Astrocyte (in vitro differentiated cells and primary cell): ENCODE results near the gene GATA2. TPM values are rescaled to one million over a fixed set of nuclear protein-coding genes. Genes with fewer than 3 reads are reported as not detected.

Experiments used
- DNase-seq: peaks from one replicate; pipeline ENCODE4 v3.0.0-alpha.2; 2010; ENCODE audit warnings: low read depth
- FAIRE-seq: peaks from 2 replicates; lab custom pipeline; 2011; peaks lifted over from hg19 to GRCh38; lab: Jason Lieb, UNC
- H2AFZ ChIP-seq: 2 replicates; pipeline ENCODE4 v1.6.0; 2012; ENCODE audit warnings: low read depth, low read length, inconsistent platforms
- H3K27ac ChIP-seq: 2 replicates; pipeline ENCODE4 v1.5.1; 2011; ENCODE audit warnings: low read depth, low read length, inconsistent platforms
- H3K27me3 ChIP-seq: 2 replicates; pipeline ENCODE4 v1.6.0; 2011; ENCODE audit warnings: low read length, inconsistent platforms; ENCODE audit not compliant: insufficient read depth
- H3K36me3 ChIP-seq: 2 replicates; pipeline ENCODE4 v1.5.1; 2011; ENCODE audit warnings: low read length, inconsistent platforms; ENCODE audit not compliant: insufficient read depth
- H3K4me1 ChIP-seq: 2 replicates; pipeline ENCODE4 v1.5.1; 2011; ENCODE audit warnings: low read length, inconsistent platforms; ENCODE audit not compliant: insufficient read depth
- H3K4me2 ChIP-seq: 2 replicates; pipeline ENCODE4 v1.6.0; 2012; ENCODE audit warnings: low read length, inconsistent platforms
- H3K4me3 ChIP-seq: 2 replicates; pipeline ENCODE4 v1.5.1; 2011; ENCODE audit warnings: low read depth, mild to moderate bottlenecking, low read length, inconsistent platforms; ENCODE audit not compliant: insufficient read depth
- H3K79me2 ChIP-seq: 2 replicates; pipeline ENCODE4 v1.6.0; 2012; ENCODE audit warnings: mild to moderate bottlenecking, low read length, inconsistent platforms; ENCODE audit not compliant: insufficient read depth
- H3K9ac ChIP-seq: 2 replicates; pipeline ENCODE4 v1.6.0; 2012; ENCODE audit warnings: mild to moderate bottlenecking, low read length, inconsistent platforms
- H3K9me3 ChIP-seq: 2 replicates; pipeline ENCODE4 v1.5.1; 2012; ENCODE audit warnings: low read depth, mild to moderate bottlenecking, low read length, inconsistent platforms; ENCODE audit not compliant: insufficient read depth
- H4K20me1 ChIP-seq: 2 replicates; pipeline ENCODE4 v1.6.0; 2012; ENCODE audit warnings: low read length, inconsistent platforms; ENCODE audit not compliant: insufficient read depth
- H3K27ac Mint-ChIP-seq: one replicate; pipeline ENCODE4 v1.8.0; 2021; ENCODE audit warnings: mild to moderate bottlenecking, mixed read lengths; ENCODE audit not compliant: unreplicated experiment
- H3K27me3 Mint-ChIP-seq: one replicate; pipeline ENCODE4 v1.8.0; 2021; ENCODE audit warnings: low read depth, mixed read lengths; ENCODE audit not compliant: unreplicated experiment
- H3K36me3 Mint-ChIP-seq: one replicate; pipeline ENCODE4 v1.8.0; 2021; ENCODE audit warnings: low read depth, mixed read lengths; ENCODE audit not compliant: unreplicated experiment
- H3K4me1 Mint-ChIP-seq: one replicate; pipeline ENCODE4 v1.8.0; 2021; ENCODE audit warnings: low read depth, mixed read lengths; ENCODE audit not compliant: unreplicated experiment
- H3K4me3 Mint-ChIP-seq: one replicate; pipeline ENCODE4 v1.8.0; 2021; ENCODE audit warnings: mild to moderate bottlenecking, moderate library complexity, mixed read lengths; ENCODE audit not compliant: unreplicated experiment
- H3K9me3 Mint-ChIP-seq: one replicate; pipeline ENCODE4 v1.8.0; 2021; ENCODE audit warnings: mild to moderate bottlenecking, mixed read lengths; ENCODE audit not compliant: unreplicated experiment
- CTCF ChIP-seq: IDR thresholded peaks from 2 replicates; pipeline ENCODE4 v1.5.1; 2011; ENCODE audit warnings: low read depth, mild to moderate bottlenecking, inconsistent platforms, low read length, moderate library complexity; ENCODE audit not compliant: insufficient read depth
- EZH2 ChIP-seq: IDR thresholded peaks from 2 replicates; pipeline ENCODE4 v1.6.1; 2012; ENCODE audit warnings: mild to moderate bottlenecking, low read length, inconsistent platforms; ENCODE audit not compliant: insufficient read depth
- total RNA-seq: library from RNA; stranded (reverse); gene quantifications from 2 replicates; pipeline ENCODE4 v1.2.1, GENCODE V29; 2021

GATA2 gene
- total RNA-seq, 1 donor from 2014 or later, result 1.7 TPM

- Mint-ChIP-seq H3K9me3 (peaks cover 15% of the 10 kb centered on the region), H3K27me3 (peaks cover 79% of the 10 kb centered on the region), H3K36me3 (peaks cover 2% of the 10 kb centered on the region), H3K4me3 (no peak overlapping the region), H3K27ac (no peak overlapping the region), H3K4me1 (no peaks in the 10 kb centered on the region)
- H3K4me3 ChIP-seq, result no peak overlapping the region
- no peak for DNase-seq
- H2AFZ ChIP-seq, result no peak overlapping the region
- peaks cover 59% of the 10 kb centered on the region for H3K27me3 ChIP-seq
- H3K27ac ChIP-seq, result no peak overlapping the region
- H3K79me2 ChIP-seq, result no peaks in the 10 kb centered on the region
- no peaks in the 10 kb centered on the region for H4K20me1 ChIP-seq
- FAIRE-seq, result no peak
- no peaks in the 10 kb centered on the region for H3K4me1 ChIP-seq
- H3K9ac ChIP-seq, result no peak overlapping the region
- TF ChIP-seq CTCF (no peak), EZH2 (no peak)
- H3K36me3 ChIP-seq, result no peaks in the 10 kb centered on the region
- no peak overlapping the region for H3K4me2 ChIP-seq
- H3K9me3 ChIP-seq, result peaks cover 5% of the 10 kb centered on the region
Observed at GRCh38 chr3:128473737-128474136, 19.3 kb downstream of the GATA2 start.

- DNase-seq (no peak), FAIRE-seq (no peak)
- H3K79me2 ChIP-seq, result no peaks in the 10 kb centered on the region
- no peaks in the 10 kb centered on the region for H4K20me1 ChIP-seq
- Mint-ChIP-seq H3K4me3 (no peak overlapping the region), H3K4me1 (no peaks in the 10 kb centered on the region), H3K36me3 (peaks cover 2% of the 10 kb centered on the region), H3K27me3 (peaks cover 77% of the 10 kb centered on the region), H3K9me3 (peaks cover 13% of the 10 kb centered on the region), H3K27ac (no peak overlapping the region)
- H3K4me2 ChIP-seq, result no peak overlapping the region
- H3K4me3 ChIP-seq, result no peak overlapping the region
- no peak overlapping the region for H2AFZ ChIP-seq
- no peak overlapping the region for H3K9ac ChIP-seq
- H3K27ac ChIP-seq, result no peak overlapping the region
- no peaks in the 10 kb centered on the region for H3K4me1 ChIP-seq
- H3K36me3 ChIP-seq, result no peaks in the 10 kb centered on the region
- peaks cover 5% of the 10 kb centered on the region for H3K9me3 ChIP-seq
- H3K27me3 ChIP-seq, result peaks cover 54% of the 10 kb centered on the region
- TF ChIP-seq CTCF, result no peak
- TF ChIP-seq EZH2, result no peak
Observed at GRCh38 chr3:128473180-128473519, 19.9 kb downstream of the GATA2 start.

- Mint-ChIP-seq H3K27ac (peak overlapping the region; percentile 47), H3K9me3 (peaks cover 8% of the 10 kb centered on the region), H3K4me3 (no peak overlapping the region), H3K36me3 (peaks cover 2% of the 10 kb centered on the region), H3K27me3 (peaks cover 74% of the 10 kb centered on the region), H3K4me1 (no peaks in the 10 kb centered on the region)
- FAIRE-seq, result no peak
- H3K36me3 ChIP-seq, result no peaks in the 10 kb centered on the region
- H3K27ac ChIP-seq, result no peak overlapping the region
- no peak for DNase-seq
- H4K20me1 ChIP-seq, result no peaks in the 10 kb centered on the region
- no peaks in the 10 kb centered on the region for H3K4me1 ChIP-seq
- H3K9ac ChIP-seq, result no peak overlapping the region
- H3K4me3 ChIP-seq, result no peak overlapping the region
- H2AFZ ChIP-seq, result no peak overlapping the region
- peaks cover 5% of the 10 kb centered on the region for H3K9me3 ChIP-seq
- H3K79me2 ChIP-seq, result no peaks in the 10 kb centered on the region
- peak; percentile 40 for TF ChIP-seq EZH2
- no peak for TF ChIP-seq CTCF
- H3K4me2 ChIP-seq, result no peak overlapping the region
- H3K27me3 ChIP-seq, result peaks cover 54% of the 10 kb centered on the region
Observed at GRCh38 chr3:128472449-128473179, 20.4 kb downstream of the GATA2 start.
